Measurements from ENCODE around the gene POLA2. TPM values are rescaled to one million over a fixed set of nuclear protein-coding genes. Genes with fewer than 3 reads are reported as not detected.

POLA2 gene
- total RNA-seq, 1 experiment from 2014 or later: 35.6 TPM

- no peak for TF ChIP-seq JUN (CRISPR knock-in tag; IDR thresholded peaks at IDR 0.05)
- no peak for TF ChIP-seq ZBTB43 (CRISPR knock-in tag; IDR thresholded peaks at IDR 0.05)
- TF ChIP-seq MXD4 (CRISPR knock-in tag; IDR thresholded peaks at IDR 0.05; ENCODE audit: borderline replicate concordance): no peak
- TF ChIP-seq ZMAT4 (CRISPR knock-in tag; IDR thresholded peaks at IDR 0.05): no peak
- no peak for TF ChIP-seq ARID4B (CRISPR knock-in tag; IDR thresholded peaks at IDR 0.05; ENCODE audit: borderline replicate concordance)
- TF ChIP-seq, protein P1, sequence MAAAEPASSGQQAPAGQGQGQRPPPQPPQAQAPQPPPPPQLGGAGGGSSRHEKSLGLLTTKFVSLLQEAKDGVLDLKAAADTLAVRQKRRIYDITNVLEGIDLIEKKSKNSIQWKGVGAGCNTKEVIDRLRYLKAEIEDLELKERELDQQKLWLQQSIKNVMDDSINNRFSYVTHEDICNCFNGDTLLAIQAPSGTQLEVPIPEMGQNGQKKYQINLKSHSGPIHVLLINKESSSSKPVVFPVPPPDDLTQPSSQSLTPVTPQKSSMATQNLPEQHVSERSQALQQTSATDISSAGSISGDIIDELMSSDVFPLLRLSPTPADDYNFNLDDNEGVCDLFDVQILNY (CRISPR knock-in tag; IDR thresholded peaks at IDR 0.05): no peak
- TF ChIP-seq NR1H2 (CRISPR knock-in tag; IDR thresholded peaks at IDR 0.05): no peak
- no peak for TF ChIP-seq ZNF219 (CRISPR knock-in tag; IDR thresholded peaks at IDR 0.05; ENCODE audit: borderline replicate concordance)
- no peak for TF ChIP-seq MAX (CRISPR knock-in tag; IDR thresholded peaks at IDR 0.05)
- TF ChIP-seq, protein P2, sequence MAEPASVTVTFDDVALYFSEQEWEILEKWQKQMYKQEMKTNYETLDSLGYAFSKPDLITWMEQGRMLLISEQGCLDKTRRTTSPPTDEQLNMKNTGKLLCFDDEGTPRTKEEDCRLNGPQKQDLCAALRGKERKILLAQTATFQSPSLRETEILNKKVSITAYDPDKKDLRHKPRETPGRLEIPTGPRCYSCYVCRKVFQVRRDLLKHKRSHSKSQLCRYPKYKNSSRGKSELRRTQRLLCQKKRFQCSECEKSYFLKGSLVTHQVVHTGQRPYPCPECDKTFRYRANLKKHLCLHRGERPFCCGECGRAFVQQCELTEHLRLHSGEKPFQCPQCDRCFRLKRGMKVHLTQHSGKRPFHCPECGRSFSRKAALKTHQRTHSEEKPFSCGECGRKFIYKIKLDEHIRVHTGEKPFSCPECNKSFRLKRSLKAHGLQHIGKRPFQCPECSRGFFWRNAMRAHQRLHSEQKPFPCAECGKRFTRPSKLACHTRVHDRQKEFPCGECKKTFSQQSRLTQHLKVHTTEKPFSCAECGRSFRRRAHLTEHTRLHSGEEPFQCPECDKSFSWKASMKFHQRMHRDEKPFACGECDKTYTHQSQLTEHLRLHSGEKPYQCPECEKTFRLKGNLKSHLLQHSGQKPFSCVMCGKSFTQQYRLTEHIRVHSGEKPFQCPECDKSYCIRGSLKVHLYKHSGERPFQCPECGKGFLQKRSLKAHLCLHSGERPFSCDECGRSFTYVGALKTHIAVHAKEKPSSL (CRISPR knock-in tag; conservative IDR thresholded peaks at IDR 0.05): no peak
- no peak for TF ChIP-seq EMX1 (CRISPR knock-in tag; IDR thresholded peaks at IDR 0.05)
- TF ChIP-seq TCF7 (CRISPR knock-in tag; IDR thresholded peaks at IDR 0.05; ENCODE audit: low read depth): no peak
- TF ChIP-seq RELA (CRISPR knock-in tag; IDR thresholded peaks at IDR 0.05; ENCODE audit: borderline replicate concordance): no peak
- TF ChIP-seq ESRRA (CRISPR knock-in tag; IDR thresholded peaks at IDR 0.05; ENCODE audit: borderline replicate concordance): no peak
- TF ChIP-seq, protein P3, sequence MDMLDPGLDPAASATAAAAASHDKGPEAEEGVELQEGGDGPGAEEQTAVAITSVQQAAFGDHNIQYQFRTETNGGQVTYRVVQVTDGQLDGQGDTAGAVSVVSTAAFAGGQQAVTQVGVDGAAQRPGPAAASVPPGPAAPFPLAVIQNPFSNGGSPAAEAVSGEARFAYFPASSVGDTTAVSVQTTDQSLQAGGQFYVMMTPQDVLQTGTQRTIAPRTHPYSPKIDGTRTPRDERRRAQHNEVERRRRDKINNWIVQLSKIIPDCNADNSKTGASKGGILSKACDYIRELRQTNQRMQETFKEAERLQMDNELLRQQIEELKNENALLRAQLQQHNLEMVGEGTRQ (CRISPR knock-in tag; IDR thresholded peaks at IDR 0.05): no peak
Observed at GRCh38 chr11:65298655-65299179, 37.0 kb downstream of the POLA2 start (continued).

DNA sequence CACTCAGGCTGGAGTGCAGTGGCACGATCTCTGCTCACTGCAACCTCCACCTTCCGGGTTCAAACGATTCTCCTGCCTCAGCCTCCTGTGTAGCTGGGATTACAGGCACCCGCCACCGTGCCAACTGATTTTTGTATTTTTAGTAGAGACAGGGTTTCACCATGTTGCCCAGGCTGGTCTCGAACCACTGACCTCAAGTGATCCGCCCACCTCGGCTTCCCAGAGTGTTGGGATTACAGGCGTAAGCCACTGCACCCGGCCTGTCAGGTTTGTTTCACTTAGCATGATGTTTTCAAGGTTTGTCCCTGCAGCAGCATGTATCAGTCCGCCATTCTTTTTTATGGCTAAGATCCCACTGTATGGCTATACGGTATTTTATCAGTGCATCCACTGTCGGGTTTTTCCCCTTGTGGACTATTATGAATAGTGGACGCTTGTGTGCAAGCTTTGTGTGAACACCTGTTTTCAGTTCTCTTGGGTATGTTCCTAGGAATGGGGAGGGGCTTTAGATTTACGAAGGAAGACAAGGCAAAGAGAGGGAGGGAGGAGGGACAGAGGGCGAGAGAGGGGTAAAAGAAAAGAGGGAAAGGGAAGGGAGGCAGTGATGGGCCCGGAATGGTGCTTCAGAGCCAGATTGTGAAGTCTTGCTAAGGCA, 39.0 kb downstream of the POLA2 start:
- H3K27ac Mint-ChIP-seq: no peak overlapping the region
- H3K9me3 Mint-ChIP-seq: no peaks in the 10 kb centered on the region
- no peaks in the 10 kb centered on the region for H3K27me3 Mint-ChIP-seq (ENCODE audit: low read depth)
- H3K4me3 Mint-ChIP-seq: no peak overlapping the region
- ChIA-PET POLR2A (no interaction called here), CTCF (no interaction called here)
- peaks cover 24% of the 10 kb centered on the region for H3K36me3 Mint-ChIP-seq
- DNase-seq (ENCODE audit: low spot score) (no peak), ATAC-seq (no peak)
- no peak for TF ChIP-seq TEAD4 (CRISPR knock-in tag; IDR thresholded peaks at IDR 0.05)
- H3K4me1 Mint-ChIP-seq: peaks cover 13% of the 10 kb centered on the region
